ENCODE data around the gene TGM1. TPM values are rescaled to one million over a fixed set of nuclear protein-coding genes. Genes with fewer than 3 reads are reported as not detected.

The TGM1 gene
- total RNA-seq, 4 donors from 2014 or later, result 1.3 to 43.3 (median 6.3) TPM

- Histone ChIP-seq H3K27me3 (no peaks in the 10 kb centered on the region), H3K36me3 (peaks cover 0 to 43% of the 10 kb centered on the region in 2 donors), H3K9me3 (no peaks in the 10 kb centered on the region), H3K4me3 (no peak overlapping the region), H3K4me1 (peaks cover 4 to 51% (median 10%) of the 10 kb centered on the region in 3 donors), H3K27ac (peak overlapping the region in 1 of 4 donors; percentile 13)
- TF ChIP-seq EP300 (IDR thresholded peaks at IDR 0.05), result no peak
- TF ChIP-seq POLR2AphosphoS5 (IDR thresholded peaks at IDR 0.05), result no peak
- no peak for TF ChIP-seq POLR2A (IDR thresholded peaks at IDR 0.05)
- TF ChIP-seq CTCF (IDR thresholded peaks at IDR 0.05), result peak in 1 of 4 experiments; percentile 17
- 41 to 51% methylated on average over 5 of the region's 5 CpGs for WGBS, 2 donors (ENCODE audit: low coverage in 1 of 2)
- ATAC-seq, result no peak
Measured at GRCh38 chr14:24297190-24297964, 34.4 kb upstream of the TGM1 start.

GRCh38 chr14:24296341-24297157 is 33.6 kb upstream of the TGM1 start:
- 53 to 57% methylated on average over 6 to 9 of the region's 12 CpGs for WGBS, 2 donors (ENCODE audit: low coverage in 1 of 2)
- peaks cover 0 to 43% of the 10 kb centered on the region in 2 donors for H3K36me3 ChIP-seq
- H3K4me3 ChIP-seq, result no peak overlapping the region
- H3K27ac ChIP-seq, result peak overlapping the region in 1 of 4 donors; percentile 13
- TF ChIP-seq CTCF (IDR thresholded peaks at IDR 0.05), result peak; percentile 29 to 68 (median 56)
- no peak for TF ChIP-seq POLR2A (IDR thresholded peaks at IDR 0.05)
- peak; percentile 56 for ATAC-seq
- peaks cover 4 to 45% (median 10%) of the 10 kb centered on the region in 3 donors for H3K4me1 ChIP-seq
- H3K27me3 ChIP-seq, result no peaks in the 10 kb centered on the region
- H3K9me3 ChIP-seq, result no peaks in the 10 kb centered on the region

- H3K4me3 ChIP-seq, result no peak overlapping the region
- H3K27ac ChIP-seq, result no peak overlapping the region
- no peak for ATAC-seq
- TF ChIP-seq POLR2AphosphoS5 (IDR thresholded peaks at IDR 0.05) (no peak), POLR2A (IDR thresholded peaks at IDR 0.05) (no peak), EP300 (IDR thresholded peaks at IDR 0.05) (no peak), CTCF (IDR thresholded peaks at IDR 0.05) (no peak)
- H3K9me3 ChIP-seq, result no peaks in the 10 kb centered on the region
- H3K4me1 ChIP-seq, result peaks cover 0 to 21% (median 0%) of the 10 kb centered on the region in 3 donors
- H3K27me3 ChIP-seq, result no peaks in the 10 kb centered on the region
- WGBS, 2 donors (ENCODE audit: low coverage in 1 of 2), result 86% methylated on average over 2 of the region's 2 CpGs; no CpG with 5 or more reads in 1 of the 2 donors
- H3K36me3 ChIP-seq, result peaks cover 0 to 64% of the 10 kb centered on the region in 2 donors
Measured at GRCh38 chr14:24293525-24293924, 30.5 kb upstream of the TGM1 start.

GRCh38 chr14:24292118-24292807 is 29.3 kb upstream of the TGM1 start:
- peaks cover 0 to 64% of the 10 kb centered on the region in 2 donors for H3K36me3 ChIP-seq
- no peak for ATAC-seq

More at GRCh38 chr14:24292118-24292807, 29.3 kb upstream of the TGM1 start:
- Histone ChIP-seq H3K27ac (no peak overlapping the region), H3K27me3 (no peaks in the 10 kb centered on the region), H3K4me3 (no peak overlapping the region), H3K9me3 (no peaks in the 10 kb centered on the region), H3K4me1 (peaks cover 0 to 10% (median 0%) of the 10 kb centered on the region in 3 donors)
- TF ChIP-seq POLR2A (IDR thresholded peaks at IDR 0.05), result no peak
- no peak for TF ChIP-seq POLR2AphosphoS5 (IDR thresholded peaks at IDR 0.05)
- no peak for TF ChIP-seq CTCF (IDR thresholded peaks at IDR 0.05)
- TF ChIP-seq EP300 (IDR thresholded peaks at IDR 0.05), result no peak
- 90 to 100% methylated on average over 1 to 2 of the region's 11 CpGs for WGBS, 2 donors (ENCODE audit: low coverage in 1 of 2)

Data from gastroesophageal sphincter (tissue), 4 donors.